ENCODE measurements around the gene USP49.

Gene USP49

DNA sequence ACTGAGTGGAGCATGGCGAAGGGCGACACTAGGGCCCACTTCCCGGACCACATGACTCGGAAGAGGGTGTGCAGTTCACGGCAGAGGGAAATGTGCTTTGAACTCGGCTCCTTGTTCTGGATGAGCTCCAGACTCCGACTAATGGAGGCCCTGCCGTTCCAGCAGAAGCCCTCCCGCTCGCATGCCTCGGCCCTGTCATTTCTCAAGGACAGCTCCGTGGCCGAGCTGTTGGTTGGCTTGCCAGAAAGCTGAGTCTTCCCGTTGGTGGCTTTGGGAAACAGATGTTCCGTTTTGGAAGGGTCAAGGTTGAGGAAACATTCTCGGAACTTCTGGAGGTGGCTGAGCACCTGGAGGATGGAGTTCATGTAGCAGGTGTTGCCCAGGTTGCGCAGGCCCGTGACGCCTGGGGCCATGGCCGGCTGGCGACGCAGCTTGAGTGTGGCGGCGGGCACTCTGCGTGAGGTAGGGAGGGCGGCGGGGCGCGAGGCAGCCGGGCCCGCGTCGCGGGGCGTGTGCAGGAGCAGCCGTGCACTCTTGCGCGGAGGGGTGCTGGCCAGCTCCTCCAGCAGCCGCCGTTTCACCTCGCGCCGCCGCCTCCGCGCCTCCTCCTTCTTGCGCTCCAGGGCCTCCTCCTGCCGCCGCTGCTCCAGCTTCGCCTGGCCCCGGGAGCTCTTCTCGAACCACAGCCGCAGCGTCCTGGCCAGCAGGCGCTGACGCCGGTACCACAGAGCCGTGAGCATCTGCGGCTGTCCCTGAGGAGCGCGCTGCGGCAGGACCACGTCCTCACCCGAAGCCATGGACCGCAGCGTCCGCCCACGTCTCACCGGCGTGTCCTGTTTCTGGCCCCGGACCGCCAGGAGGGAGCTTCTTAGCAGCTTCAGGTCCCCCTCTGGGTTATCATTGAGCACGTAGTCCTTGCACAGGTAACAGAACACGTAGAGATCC is 89.1 kb downstream of the USP49 start:
- DNase-seq = no peak

DNA sequence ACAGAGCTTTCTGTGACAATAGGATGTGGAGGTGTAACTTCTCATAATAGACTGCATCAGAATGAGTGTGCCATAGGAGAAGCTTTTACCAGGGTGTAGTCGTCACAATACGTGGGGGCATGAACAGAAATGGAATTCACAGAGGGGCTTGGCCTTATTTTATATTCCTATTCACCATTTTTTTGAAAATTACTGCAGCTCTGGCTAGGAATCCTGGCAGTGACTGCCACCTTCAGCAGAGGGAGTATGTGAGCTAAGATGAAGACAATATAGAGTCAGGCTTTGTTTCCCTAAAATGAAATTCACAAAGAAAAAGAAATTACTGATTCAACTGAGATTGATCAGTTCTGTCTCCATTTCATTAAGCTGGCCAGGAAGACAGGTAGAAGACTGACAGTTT is 93.8 kb downstream of the USP49 start:
- no peak for DNase-seq

DNA sequence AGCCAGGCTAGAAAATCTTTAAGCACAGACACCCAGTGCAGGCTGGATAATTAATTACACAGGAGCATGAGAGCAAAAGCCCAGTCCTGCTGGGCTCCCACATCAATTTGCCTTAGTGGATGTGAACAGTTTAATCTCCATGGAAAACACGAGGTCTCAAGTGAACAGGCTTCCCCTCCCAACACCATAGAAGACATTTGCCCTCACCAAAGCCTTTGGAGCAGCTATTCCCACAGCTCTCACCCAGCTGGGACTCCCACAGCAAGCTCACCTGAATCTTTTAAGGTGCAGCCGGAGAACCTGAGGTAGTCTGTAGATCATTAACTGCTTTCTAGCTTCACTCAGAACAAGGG is 95.6 kb downstream of the USP49 start:
- no peak for DNase-seq

DNA sequence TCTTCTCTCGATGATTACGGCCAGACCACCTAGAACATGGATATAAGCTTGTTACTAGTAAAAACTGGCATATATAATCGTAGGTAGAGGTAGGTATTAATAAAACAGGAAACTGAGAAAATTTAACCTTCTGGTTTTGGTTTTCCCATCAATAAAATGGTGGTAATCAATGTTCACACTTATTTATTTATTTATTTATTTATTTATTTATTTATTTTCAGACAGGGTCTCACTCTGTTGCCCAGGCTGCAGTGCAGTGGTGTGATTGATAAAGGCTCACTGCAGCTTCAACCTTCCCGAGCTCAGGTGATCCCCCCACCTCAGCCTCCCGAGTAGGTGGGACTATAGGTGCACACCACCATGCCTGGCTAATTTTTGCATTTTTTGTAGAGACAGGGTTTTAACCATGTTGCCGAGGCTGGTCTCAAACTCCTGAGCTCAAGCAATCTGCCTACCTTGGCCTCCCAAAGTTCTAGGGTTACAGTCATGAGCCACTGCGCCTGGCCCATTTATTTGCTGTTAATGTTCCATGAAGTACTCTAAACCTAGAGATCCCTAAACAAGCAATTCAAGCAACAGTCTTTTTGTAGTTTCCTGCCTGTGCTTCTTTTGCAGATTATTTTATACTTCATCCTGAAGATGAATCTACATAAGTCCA is 96.1 kb downstream of the USP49 start:
- DNase-seq = no peak

DNA sequence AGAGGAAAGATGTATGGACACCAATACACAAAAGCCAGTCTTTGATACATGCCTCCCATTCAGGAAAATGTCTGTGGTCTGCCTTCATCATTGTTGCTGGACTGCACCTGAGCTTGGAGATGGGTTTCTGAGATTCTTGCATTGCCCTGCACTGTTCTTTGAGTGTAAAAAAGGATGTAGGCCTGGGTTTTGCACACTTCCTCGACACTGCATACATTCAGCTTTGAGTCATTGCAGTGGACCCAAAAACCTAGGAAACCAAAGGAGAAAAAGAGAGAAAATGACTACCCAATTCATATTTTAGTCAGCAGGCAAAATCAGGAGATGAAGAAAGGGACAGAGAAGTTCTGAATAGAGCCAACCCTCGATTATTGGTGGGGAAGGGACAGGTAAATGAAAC is 98.7 kb downstream of the USP49 start:
- DNase-seq = no peak

DNA sequence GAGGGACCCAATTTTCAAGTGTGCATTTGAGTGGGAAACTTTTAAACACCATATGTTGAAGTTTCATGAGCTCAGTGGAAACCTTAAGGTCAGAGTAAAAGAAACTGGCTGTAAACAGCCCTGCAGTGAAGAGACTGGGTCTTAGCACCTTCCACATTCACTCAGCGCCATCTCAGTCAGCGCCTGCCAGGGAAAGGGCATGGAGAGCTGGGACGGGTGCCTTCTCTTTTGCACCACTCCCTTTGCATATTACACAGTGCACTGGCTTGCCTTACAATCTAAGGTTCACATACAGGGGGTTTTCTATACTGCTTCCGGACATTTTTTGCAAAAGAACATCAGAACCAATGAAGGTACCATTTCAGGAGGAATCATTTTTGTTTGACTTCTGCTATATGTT is 103.2 kb downstream of the USP49 start:
- no peak for DNase-seq

DNA sequence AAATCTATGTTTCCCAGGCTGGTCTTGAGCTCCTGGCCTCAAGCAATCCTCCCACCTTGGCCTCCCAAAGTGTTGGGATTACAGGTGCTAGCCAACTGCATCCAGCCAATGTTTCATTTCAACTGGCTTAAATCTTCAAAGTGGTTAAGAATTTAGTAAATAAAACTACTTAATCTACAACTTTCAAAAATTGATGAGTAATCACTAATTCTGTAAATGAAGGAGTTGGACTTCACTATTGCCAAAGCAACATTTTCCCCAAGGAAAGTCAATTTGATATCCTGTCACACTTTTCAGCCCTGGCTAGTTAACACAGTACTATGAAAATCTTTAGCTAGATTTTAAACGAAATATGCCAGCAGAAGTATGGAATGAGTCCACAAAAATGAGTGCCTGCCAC is 103.9 kb downstream of the USP49 start:
- no peak for DNase-seq

DNA sequence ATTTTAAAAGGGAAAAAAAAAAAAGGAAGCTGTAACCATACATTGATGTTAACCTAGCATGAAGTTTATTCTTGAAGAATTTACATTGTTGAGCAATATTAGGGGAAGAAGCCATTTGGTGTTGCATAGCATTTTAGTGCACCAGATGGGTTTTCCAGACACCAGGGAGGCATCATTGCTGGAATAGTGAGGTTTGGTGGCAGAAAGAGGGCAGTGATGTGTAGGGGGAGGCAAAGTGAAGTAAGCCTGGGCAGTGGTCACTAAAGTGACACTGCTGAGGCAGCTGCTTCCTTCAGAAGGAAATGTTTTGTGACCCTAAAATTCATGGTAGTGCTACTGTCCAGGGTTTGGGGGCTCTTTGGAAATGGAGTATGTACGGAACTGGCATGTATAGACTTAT is 105.1 kb downstream of the USP49 start:
- no peak for DNase-seq

DNA sequence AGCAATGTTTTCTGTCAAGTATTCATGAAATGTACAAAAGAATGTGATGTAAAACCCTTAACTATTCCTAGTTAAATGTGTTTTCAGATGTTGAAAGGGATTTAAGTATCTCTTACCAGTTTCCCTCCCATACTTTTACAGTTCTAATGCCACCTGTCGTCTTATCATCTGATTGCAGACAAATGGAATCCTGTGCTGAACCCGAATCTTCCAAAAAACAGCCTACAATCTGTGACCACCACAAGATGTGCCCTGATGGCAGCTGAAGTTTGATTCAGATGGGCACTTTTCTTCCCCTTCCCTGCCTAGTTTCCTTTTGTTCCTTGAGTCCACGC is 105.8 kb downstream of the USP49 start:
- DNase-seq = no peak

DNA sequence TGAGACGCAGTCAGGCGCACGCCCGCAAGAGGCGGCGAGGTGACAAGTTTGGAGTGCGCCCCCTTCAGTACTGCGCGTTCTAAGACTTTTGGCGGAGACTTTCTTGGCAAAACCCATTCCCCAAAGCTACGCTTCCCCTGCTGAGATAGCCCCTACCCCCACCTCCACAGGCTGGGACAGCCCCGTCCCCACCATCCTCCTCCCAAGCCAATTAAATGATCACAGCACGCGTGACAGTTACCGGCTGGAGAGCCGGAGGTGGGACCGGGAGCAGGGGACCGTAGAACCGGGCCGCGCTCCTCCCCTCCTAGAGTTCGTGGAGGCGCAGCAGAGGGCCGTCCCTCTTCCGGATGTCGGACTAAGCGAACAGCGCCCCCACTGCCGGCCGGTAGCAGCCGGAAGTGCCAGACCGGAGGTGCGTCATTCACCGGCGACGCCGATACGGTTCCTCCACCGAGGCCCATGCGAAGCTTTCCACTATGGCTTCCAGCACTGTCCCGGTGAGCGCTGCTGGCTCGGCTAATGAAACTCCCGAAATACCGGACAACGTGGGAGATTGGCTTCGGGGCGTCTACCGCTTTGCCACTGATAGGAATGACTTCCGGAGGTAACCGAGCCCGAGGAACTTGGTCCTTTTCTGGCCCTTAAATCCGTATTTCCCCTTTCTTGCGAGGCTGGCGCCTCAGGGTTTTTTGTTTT is 107.8 kb downstream of the USP49 start, which contains the start of gene TOMM6:
Gene TOMM6, plus strand, starts transcription at position 476 of the 699 bp plus-strand sequence. Its CDS starts 4 bp downstream, at position 480.
- DNase-seq = peak; percentile 93

DNA sequence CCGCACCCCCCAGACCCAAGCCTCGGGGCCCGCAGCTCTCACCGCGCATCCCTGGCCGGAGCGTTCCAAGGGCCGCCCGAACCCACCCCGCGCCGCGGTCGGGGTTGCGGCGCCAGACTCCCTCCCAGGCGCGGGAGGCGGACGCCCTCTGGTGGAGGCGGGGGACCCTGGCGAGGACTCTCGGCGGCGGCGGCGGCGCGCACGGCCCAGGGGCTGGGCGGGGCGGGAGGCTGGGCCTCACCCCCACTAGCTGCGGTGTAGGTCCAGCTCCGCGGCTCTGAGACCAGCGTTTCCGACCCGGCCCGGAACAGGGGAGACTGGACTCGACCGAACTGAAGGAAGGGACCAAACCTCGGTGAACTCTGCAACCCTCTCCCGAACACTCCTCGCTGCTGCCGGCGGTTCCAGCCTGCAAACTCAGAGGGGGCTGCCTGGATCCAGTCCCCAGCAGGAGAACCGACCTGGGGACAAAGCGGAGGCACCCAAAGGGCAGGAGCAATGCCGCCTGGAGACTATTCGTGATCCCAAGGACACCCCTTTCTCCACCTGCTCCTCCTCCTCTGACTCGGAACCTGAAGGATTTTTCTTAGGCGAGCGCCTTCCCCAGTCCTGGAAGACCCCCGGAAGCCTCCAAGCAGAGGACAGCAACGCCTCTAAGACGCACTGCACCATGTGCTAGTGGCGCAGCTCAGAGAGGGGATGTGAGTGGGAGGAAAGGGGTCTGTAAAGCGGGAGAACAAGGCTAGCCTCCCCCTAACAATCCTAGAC is 108.5 kb downstream of the USP49 start:
- peak; percentile 69 for DNase-seq

DNA sequence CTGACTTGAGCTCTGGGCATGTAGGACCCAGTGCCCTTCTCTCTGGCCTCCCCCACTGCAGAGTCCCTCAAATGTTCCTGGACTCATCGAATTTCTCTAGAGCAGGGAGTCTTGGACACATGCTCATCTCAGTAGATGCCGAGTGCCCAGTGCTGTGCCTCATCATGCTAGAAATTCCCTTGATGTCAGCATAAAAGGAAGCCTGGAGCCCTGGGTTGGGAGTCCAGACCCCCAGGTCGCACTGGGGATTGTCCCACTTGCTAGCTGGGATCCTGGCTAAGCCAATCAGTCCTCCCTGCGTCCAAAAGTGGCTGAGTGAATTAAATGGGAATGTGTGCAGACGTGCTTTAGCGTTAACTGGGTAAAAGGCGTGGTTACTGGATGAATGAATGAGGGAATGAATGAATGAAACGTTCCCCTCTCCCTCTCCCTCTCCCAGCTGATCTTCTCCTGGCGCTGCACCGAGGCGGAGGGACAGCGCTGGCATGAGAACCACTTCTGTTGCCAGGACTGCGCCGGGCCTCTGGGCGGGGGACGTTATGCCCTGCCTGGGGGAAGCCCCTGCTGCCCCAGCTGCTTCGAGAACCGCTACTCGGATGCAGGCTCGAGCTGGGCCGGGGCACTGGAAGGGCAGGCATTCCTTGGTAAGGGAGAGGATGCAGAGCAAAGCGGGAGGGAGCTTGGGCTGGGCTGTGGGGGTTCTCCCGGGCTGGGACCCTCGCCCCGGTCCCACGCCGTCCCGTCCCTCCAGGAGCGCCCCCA is 109.3 kb downstream of the USP49 start:
- DNase-seq = peak; percentile 32

DNA sequence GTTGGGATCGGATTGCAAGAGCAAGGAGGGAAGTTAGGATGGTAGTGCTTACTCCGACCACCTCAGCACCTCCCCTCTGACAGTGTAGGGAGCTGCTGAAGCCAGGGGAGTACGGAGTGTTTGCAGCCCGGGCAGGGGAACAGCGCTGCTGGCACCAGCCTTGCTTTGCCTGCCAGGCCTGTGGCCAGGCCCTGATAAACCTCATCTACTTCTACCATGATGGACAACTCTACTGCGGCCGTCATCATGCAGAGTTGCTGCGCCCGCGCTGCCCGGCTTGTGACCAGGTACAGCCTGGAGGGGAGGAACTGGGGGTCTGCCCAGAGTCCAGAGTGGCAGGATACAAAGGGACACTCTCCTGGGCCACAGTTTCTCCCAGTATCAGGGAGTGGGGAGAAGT is 109.9 kb downstream of the USP49 start:
- DNase-seq = no peak

DNA sequence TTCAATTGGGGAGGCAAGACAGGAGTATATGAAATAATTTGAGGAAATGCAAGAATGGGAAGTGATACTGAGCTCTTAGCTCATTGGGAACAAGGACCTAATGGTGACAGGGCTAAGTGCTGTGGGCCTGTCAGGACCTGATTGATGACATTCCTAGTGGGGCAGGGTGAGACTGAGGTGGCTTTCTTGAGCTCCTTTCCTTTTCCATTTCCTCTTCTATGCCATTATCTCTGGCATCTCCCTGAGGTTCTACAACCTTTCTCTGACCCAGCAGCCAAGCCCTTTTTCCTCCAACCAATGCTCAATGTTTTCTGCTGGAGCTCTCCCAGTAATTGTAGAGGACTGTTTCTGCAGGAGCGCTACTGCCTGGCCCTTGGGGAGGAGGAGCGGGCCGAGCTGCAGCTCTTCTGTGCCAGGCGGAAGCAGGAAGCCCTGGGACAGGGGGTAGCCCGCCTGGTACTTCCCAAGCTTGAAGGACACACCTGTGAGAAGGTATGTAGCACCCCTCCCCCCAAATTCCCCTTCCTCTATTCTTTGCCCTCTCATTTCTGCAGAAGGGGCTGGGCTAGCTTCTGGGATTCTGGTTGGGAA is 110.5 kb downstream of the USP49 start:
- no peak for DNase-seq

DNA sequence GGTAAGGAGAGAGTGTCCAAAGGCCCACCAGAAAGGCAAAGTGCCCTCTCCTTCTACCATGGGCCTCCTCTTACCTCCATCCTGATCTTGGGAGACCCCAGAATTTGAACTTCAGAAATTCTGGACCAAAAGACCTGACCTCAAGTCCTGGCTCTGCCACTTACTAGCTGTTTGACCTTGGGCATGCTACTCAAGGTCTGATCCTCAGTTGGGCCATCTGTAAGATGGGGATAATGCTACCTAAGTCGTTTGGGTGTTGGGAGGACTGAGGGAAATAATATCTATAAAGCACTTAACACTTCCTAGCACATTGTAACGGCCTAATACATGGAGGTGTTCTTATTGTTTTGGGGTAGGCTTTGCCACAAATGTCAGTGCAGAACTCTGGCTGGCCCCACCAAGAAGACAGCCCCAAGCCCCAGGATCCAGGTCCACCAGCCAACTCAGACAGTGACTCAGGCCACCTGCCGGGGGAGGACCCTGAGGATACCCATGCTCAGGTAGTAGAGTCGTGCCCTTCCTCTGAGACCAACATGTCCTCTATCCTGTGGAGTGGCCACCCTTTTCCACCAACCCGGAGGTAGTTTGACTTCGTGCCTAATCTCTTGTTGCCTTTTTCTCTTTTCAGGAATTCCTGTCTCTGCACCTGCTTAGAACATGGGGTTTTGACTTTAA is 111.9 kb downstream of the USP49 start:
- DNase-seq = no peak

DNA sequence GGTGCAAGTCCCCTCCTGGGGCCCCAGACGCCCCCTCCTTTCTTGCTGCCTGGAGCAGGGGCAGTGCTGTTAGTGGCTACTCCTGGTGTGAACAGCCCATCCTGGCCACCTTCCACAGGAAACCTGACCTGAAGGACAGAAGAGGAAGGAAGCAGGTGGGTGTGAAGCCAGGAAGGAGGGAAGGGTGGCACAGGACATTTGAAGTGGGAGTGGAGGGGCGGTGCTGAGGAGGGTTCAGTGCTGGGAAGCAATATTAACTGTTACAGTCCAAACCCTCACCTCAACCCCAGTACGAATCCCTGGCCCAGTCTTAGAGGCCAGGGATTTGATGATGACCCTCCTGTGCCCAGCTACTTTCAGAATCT is 113.8 kb downstream of the USP49 start:
- no peak for DNase-seq

DNA sequence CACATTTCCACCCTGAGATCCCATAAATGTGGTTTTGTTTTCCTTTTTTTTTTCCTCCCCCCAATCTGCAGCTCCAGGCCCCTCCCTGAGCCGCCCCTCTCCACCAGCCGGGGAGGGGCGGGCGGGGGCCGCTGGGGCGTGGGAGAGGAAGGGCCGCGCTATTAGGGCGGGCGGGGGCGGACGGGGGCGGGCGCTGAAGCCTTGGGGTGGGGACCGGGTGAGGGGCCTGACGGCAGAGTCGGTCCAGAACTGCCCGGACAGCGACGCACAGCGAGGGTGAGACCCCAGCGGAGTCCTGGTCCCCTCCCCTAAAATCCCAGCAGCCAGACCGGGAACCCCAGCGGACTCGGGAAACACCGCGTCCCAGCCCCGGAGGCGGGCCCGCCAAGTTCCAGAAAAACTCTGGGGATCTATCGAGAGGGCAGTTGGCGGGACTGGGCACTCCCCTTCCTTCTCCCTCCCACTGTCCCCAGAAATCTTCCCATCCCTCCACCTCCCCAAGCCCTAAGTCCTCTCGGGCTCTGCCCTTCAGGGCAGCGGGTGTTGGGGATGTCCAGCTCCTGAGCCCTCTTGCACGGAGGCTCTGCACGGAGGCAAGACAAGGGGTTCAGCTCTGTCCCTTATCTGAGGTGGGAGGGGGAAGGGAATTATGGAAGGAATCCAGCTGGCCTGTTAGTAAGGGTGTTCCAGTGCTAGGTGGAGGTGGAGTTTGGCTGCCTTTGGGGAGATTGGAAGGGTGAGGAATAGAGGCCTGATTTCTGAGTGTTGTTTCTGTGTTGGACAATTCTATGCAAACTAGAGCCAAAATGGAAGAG is 114.4 kb downstream of the USP49 start, which contains the start of gene PRICKLE4:
Gene PRICKLE4, plus strand, starts transcription at position 232 of the 815 bp plus-strand sequence. CDS start 2,692 bp downstream, outside the sequence.
- DNase-seq = no peak

DNA sequence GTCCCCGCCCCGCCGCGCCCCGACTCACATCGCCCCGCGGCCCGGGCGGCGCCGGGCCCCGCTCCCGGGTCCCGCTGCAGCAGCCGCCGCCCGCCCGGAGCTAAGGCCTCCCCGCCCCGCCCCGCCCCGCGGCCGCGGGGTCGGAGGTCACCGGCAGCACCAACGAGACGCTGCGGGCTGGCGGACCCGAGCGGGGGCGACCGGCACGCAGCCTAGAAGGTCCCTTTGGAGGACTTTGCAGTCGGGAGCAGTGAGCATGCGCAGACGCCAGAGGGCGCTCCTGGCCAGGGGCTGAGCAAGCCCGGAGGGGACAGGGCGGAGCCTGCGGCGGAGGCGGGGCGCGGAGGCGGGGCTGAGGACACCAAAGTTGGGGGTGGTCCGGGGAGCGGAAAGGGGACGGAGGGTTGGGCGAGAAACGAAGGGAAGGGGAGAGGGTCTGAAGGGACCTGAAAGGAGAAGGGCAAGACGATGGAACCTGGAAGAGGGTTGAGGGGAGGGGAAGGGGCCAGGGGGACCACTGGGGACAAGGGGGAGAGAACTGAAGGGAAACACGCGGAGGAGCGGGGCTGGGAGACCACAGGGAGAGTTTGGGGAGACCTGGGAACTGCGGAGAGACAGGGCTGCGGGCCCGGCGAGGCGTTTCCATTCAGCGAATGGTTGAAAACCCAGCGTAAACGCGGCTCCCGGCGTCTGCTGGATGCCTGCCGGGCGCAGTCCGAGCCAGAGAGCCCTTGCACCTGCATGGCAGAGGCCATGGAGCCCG is 115.2 kb downstream of the USP49 start, which contains the start of gene FRS3:
Gene FRS3, minus strand, starts transcription at position 113 of the 763 bp plus-strand sequence. CDS start 2,913 bp downstream, outside the sequence.
- DNase-seq = peak; percentile 90

DNA sequence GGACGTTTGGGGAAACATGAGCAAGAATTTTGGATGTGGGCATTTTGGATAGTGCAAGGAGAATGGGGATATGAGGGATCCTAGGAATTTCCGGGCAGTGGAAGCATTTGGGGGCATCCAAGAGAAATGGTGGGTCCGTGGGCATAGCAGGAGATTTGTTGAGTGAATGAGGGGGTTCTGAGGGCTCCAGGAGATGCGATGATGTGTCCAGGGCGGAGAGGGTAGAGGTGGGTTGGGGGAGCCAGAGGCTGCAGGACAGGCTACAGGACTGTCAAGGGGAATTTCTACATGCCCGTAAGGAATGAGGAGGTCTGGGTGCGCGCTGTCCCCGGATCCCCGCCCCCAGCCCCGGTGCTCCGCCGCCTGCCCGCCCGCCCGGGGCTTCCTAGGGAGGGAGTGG is 115.8 kb downstream of the USP49 start:
- DNase-seq = no peak

Data from NCI-H2171 treated with DMSO at 0.1 percent for 48 hours (cell line).